H7 (cell line): ENCODE results near the gene RASAL3. TPM values are rescaled to one million over a fixed set of nuclear protein-coding genes. Genes with fewer than 3 reads are reported as not detected.

Experiments
- DNase-seq: peaks from one replicate; pipeline ENCODE4 v3.0.0; 2012
- H3K27me3 ChIP-seq: 2 replicates; pipeline ENCODE4 v1.6.0; 2011; ENCODE audit warnings: mild to moderate bottlenecking, low read length; ENCODE audit not compliant: control insufficient read depth, insufficient read depth
- H3K36me3 ChIP-seq: replicated peaks from 2 replicates; pipeline ENCODE4 v1.5.1; 2011; ENCODE audit warnings: low read length; ENCODE audit not compliant: control insufficient read depth, insufficient read depth
- H3K4me3 ChIP-seq: 2 replicates; pipeline ENCODE4 v1.5.1; 2011; ENCODE audit warnings: low read depth, mild to moderate bottlenecking, control low read depth, low read length, moderate library complexity; ENCODE audit not compliant: insufficient read depth
- total RNA-seq: library from RNA; depleted of rRNA; stranded (reverse); fragments of >200 nt; shearing (Covaris generic); gene quantifications from 2 replicates; pipeline ENCODE4 v1.2.3, GENCODE V29; 2014

RASAL3 gene
- total RNA-seq, 1 experiment from 2014 or later, result not detected

DNA sequence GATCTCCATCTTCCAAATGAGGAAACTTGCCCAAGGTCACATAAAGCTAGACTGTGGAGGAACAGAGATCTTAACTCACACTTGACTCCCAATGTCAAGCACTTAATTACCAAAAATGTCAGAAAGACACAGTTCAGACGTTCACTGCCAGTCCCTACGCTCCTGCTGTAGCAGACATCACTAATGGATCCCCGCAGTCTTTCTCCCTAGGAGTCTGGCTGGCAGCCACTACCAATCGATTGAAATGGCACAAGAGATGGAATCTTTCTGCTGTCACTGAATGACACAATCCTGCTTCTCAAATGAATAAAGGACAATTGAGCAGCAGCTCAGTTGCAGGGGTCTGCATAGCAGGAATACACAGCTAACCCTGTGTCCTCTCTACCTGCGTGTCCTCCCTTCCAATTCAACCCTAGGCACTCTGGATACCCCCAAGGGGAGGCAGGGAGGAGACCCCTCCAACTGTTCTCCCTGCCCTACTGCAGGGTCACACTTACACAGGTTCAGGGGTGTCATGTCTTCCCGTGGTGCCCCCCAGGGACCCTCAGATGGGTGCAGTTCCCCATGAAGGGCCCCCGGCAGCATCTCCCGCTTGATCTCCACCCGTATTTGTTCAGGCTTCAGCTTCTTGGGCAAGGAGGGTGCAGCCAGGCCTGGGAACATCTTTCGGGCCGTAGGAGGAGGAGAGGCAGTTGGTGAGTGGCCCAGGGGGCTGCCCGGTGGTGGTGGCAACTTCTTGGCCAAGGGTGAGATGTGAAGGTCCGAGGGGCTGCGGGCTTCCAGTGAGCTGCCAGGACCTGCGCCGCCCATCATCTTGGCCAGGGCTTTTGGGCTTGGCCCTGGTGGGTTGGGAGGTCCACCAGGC is 37.6 kb downstream of the RASAL3 start:
- Histone ChIP-seq H3K4me3 (no peak overlapping the region), H3K36me3 (peaks cover 19% of the 10 kb centered on the region), H3K27me3 (no peaks in the 10 kb centered on the region)
- DNase-seq, result no peak

DNA sequence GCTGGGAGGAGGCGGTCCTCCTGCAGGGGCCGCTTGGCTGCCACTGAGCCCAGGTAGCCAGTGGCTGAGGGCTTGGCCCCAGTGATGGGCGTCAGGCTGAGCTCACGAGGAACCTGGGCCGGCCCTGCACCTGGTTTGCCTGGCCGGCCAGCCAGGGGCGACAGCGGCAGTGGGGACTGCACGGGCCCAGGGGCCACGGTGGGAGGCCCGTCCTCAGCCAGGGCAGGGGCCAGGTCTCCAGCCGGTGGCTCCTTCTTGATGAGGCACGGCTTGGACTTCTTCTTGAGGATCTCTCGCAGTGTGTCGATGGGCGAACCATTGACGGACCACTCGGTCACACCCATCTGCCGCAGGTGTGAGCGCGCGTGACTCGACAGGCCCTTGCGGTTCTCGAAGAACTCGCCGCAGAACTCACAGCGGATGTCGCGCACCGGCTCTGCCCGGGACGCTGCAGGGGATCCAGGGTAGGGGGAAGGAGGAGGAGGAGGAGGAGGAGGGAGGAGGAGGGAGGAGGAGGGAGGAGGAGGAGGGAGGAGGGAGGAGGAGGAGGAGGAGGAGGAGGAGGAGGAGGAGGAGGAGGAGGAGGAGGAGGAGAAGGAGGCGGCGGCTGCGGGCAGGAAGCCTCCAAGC is 38.9 kb downstream of the RASAL3 start:
- Histone ChIP-seq H3K4me3 (no peak overlapping the region), H3K27me3 (no peaks in the 10 kb centered on the region), H3K36me3 (peaks cover 19% of the 10 kb centered on the region)
- DNase-seq, result no peak

- no peak for DNase-seq
- H3K27me3 ChIP-seq, result no peaks in the 10 kb centered on the region
- no peak overlapping the region for H3K4me3 ChIP-seq
- peaks cover 19% of the 10 kb centered on the region for H3K36me3 ChIP-seq
Observed at GRCh38 chr19:15424692-15425272, 39.6 kb downstream of the RASAL3 start.

GRCh38 chr19:15424121-15424520 is 40.2 kb downstream of the RASAL3 start:
- no peak overlapping the region for H3K4me3 ChIP-seq
- H3K27me3 ChIP-seq, result no peaks in the 10 kb centered on the region
- H3K36me3 ChIP-seq, result peaks cover 19% of the 10 kb centered on the region
- DNase-seq, result no peak

DNA sequence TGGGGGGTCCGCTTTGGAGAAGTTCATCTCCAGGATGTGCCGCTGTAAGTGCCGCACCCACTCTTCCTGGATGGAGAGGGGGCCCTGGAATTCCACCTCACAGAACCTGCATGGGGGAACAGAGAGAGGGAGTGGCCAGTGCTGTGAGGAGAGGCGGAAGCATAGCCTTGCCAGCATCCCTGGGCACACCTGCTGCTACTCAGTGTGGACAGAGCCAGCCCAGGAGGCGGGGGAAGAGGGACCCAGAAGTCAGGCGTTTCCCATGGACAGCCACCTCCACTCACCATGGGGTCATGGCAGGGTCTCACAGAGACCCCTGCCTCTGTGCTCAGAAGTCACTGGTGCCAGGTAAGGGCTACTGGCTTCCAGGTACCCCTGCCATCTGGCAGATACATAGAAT is 41.2 kb downstream of the RASAL3 start:
- H3K27me3 ChIP-seq, result no peaks in the 10 kb centered on the region
- DNase-seq, result no peak
- H3K36me3 ChIP-seq, result peaks cover 19% of the 10 kb centered on the region
- H3K4me3 ChIP-seq, result no peak overlapping the region

DNA sequence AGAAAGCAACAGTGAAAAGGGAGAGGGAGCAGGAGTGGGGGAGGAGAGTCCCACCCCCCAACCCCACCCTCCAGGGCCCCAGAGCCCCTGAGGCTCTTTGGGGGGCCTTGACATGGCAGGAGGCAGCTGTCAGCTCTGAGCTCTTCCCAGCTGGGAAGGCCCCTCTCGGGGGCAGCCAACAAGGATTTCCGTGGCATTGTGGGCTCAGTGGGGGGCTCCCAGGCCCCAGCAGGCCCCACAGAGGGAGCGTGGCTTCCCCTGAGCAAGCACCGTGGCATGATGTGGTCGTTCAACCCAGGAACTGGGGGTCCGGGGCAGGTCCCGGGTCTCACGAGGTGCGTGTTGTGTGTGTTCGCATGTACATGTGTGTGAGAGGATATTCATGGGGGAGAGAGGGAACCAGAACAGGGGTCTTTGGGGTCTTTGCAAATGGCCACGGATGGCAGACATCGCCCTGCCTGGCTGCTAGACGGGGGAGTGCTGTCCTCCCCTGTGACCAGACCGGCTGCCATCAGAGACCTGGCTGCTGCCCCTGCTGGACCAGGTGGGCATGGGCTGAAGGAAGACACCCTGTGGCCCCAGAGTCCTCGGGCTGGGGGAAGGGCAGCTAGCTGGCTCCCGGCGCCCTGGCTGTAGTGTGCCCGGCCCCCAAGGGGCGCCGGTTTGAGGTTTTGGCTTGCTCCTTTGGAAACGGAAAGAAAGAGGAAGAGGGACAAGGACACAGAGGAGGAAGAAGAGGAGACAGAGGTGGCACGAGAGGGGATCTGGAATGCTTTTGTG is 41.9 kb downstream of the RASAL3 start:
- DNase-seq, result no peak
- peaks cover 19% of the 10 kb centered on the region for H3K36me3 ChIP-seq
- H3K4me3 ChIP-seq, result no peak overlapping the region
- H3K27me3 ChIP-seq, result no peaks in the 10 kb centered on the region

GRCh38 chr19:15421721-15422260 is 42.6 kb downstream of the RASAL3 start:
- no peak for DNase-seq
- Histone ChIP-seq H3K27me3 (no peaks in the 10 kb centered on the region), H3K4me3 (no peak overlapping the region), H3K36me3 (peaks cover 18% of the 10 kb centered on the region)

- DNase-seq, result no peak
- H3K4me3 ChIP-seq, result no peak overlapping the region
- no peaks in the 10 kb centered on the region for H3K27me3 ChIP-seq
- H3K36me3 ChIP-seq, result peaks cover 16% of the 10 kb centered on the region
Observed at GRCh38 chr19:15421136-15421695, 43.1 kb downstream of the RASAL3 start.

DNA sequence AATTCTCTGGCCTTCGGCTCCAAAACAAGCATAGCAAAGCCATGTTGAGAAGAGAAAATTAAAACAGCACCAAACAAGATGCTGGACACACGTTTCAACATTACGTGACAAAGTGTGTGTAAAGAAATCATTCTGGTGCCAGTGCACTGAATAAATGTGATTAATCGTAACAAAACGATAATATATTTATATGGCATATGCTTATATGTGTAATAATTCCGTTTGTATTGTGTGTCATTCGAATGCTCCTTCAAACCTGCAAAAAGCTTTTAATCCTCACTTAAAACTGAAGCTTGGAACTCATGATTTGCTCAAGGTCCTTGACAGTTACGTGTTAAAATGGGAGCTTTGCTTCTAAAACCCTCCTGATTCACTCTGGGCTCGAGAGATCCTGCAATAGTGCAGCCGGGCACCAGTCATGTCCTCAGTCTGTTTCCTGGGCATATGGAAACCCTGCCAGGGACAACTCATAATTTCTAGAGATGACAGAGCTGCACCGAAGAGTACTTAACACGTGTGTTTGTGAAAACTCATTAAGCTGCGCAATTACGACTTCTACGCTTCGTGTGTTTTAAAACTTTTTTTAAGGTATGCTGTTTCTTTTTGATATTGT is 44.8 kb downstream of the RASAL3 start:
- no peak for DNase-seq
- Histone ChIP-seq H3K36me3 (peaks cover 12% of the 10 kb centered on the region), H3K27me3 (no peaks in the 10 kb centered on the region), H3K4me3 (no peak overlapping the region)

DNA sequence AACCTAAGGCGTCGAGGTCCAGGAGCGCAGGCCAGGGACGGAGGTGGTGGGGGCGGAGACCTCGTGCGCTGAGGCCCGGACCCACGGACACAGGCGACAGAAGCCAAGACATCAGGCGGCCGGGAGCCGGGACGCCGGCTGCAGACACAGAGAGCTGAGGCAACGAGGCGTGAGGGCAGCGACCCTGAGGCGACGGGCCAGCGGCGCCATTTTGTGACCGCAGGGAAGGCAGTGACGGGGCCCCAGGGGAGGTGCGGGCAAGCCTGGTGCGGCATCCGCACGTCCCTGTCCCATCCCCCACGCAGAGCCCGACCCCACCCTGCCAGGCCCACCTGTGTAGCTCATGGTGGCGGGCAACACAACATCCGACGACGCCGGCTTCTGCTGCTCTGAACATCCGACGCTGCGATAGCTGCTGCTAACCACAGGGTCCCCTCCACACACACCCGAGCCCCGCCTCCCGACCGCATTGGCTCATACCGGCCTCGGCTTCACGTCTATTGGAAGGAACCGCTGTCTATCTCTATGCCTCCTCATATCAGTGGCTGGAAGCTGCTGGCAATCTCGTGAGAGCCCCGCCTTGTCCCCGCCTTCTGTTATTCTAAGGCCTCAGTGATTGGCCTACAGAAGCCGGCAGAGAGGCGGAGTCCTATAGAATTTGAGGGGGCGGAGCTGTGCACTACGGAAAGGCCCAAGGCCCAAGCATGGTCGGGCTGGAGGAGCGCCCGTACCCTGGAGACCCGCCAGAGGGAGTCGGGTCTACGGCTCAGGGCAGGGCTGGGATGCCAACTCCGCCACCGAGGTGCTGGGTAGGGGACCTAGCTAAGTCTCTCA is 45.5 kb downstream of the RASAL3 start, which contains the start of gene AKAP8L:
Gene AKAP8L, minus strand, starts transcription at position 410 of the 834 bp plus-strand sequence. Its CDS starts 65 bp downstream, at position 345.
- H3K27me3 ChIP-seq, result no peaks in the 10 kb centered on the region
- DNase-seq, result peak; percentile 99
- H3K36me3 ChIP-seq, result peaks cover 8% of the 10 kb centered on the region
- peak within 1 kb of the TSS; percentile 99 for H3K4me3 ChIP-seq

- DNase-seq, result no peak
- no peaks in the 10 kb centered on the region for H3K27me3 ChIP-seq
- peaks cover 4% of the 10 kb centered on the region for H3K36me3 ChIP-seq
- H3K4me3 ChIP-seq, result peak overlapping the region; percentile 99
Observed at GRCh38 chr19:15418231-15418578, 46.1 kb downstream of the RASAL3 start.

GRCh38 chr19:15417699-15418098 is 46.6 kb downstream of the RASAL3 start:
- Histone ChIP-seq H3K27me3 (no peaks in the 10 kb centered on the region), H3K36me3 (peaks cover 2% of the 10 kb centered on the region), H3K4me3 (peak overlapping the region; percentile 99)
- peak; percentile 36 for DNase-seq

GRCh38 chr19:15412832-15413231 is 51.5 kb downstream of the RASAL3 start:
- H3K4me3 ChIP-seq, result no peak overlapping the region
- DNase-seq, result no peak
- no peaks in the 10 kb centered on the region for H3K27me3 ChIP-seq
- H3K36me3 ChIP-seq, result peaks cover 9% of the 10 kb centered on the region
